HepG2 (cell line): Measurements from ENCODE around the gene C1RL. TPM values are rescaled to one million over a fixed set of nuclear protein-coding genes. Genes with fewer than 3 reads are reported as not detected.

Source experiments
- BORCS8-MEF2B ChIP-seq: sonication (generic); formaldehyde crosslinking; IDR thresholded peaks from 2 replicates; pipeline ENCODE4 v1.8.0; 2022; ENCODE audit warnings: mild to moderate bottlenecking, missing genetic modification reagents
- ETV6 ChIP-seq: sonication (generic); formaldehyde crosslinking; conservative IDR thresholded peaks from 2 replicates; pipeline ENCODE4 v1.4.0; 2020; ENCODE audit warnings: missing genetic modification reagents
- NR2F6 ChIP-seq, 2 experiments: IDR thresholded peaks; 2 replicates each; pipeline ENCODE4 v1.6.1; 2016; ENCODE audit warnings: antibody characterized with exemption in 1 of 2, mild to moderate bottlenecking in 1 of 2
- PPARG ChIP-seq: conservative IDR thresholded peaks from 2 replicates; pipeline ENCODE4 v1.6.1; 2016; ENCODE audit warnings: missing biosample characterization, missing genetic modification reagents
- REL ChIP-seq: sonication (generic); formaldehyde crosslinking; conservative IDR thresholded peaks from 2 replicates; pipeline ENCODE4 v1.8.0; 2022; ENCODE audit warnings: mild to moderate bottlenecking, missing genetic modification reagents, moderate library complexity
- RFXAP ChIP-seq: sonication (generic); formaldehyde crosslinking; IDR thresholded peaks from 2 replicates; pipeline ENCODE4 v1.4.0; 2020; ENCODE audit warnings: missing genetic modification reagents, borderline replicate concordance
- RXRA ChIP-seq: sonication (generic); formaldehyde crosslinking; IDR thresholded peaks from 2 replicates; pipeline ENCODE4 v1.5.1; 2020; ENCODE audit warnings: missing genetic modification reagents
- SIN3B ChIP-seq: fragments of 150-350 bp; IDR thresholded peaks from 2 replicates; pipeline ENCODE4 v1.6.1; 2014; ENCODE audit warnings: low read length
- ZIK1 ChIP-seq: sonication (generic); formaldehyde crosslinking; IDR thresholded peaks from 2 replicates; pipeline ENCODE4 v1.5.0; 2020; ENCODE audit warnings: mild to moderate bottlenecking, low read depth, missing genetic modification reagents, borderline replicate concordance
- ZNF296 ChIP-seq: sonication (generic); formaldehyde crosslinking; conservative IDR thresholded peaks from 2 replicates; pipeline ENCODE4 v1.5.0; 2020; ENCODE audit warnings: mild to moderate bottlenecking, missing genetic modification reagents
- ZNF468 ChIP-seq: sonication (generic); formaldehyde crosslinking; IDR thresholded peaks from 2 replicates; pipeline ENCODE4 v1.8.0; 2022; ENCODE audit warnings: mild to moderate bottlenecking, moderate library complexity, missing genetic modification reagents
- ZNF768 ChIP-seq: sonication (generic); formaldehyde crosslinking; IDR thresholded peaks from 2 replicates; pipeline ENCODE4 v1.4.0; 2020; ENCODE audit warnings: missing genetic modification reagents
- ZNF777 ChIP-seq: sonication (generic); formaldehyde crosslinking; IDR thresholded peaks from 2 replicates; pipeline ENCODE4 v1.4.0; 2020; ENCODE audit warnings: missing genetic modification reagents
- ZNF816 ChIP-seq: sonication (generic); formaldehyde crosslinking; IDR thresholded peaks from 2 replicates; pipeline ENCODE4 v1.8.0; 2022; ENCODE audit warnings: missing genetic modification reagents, mild to moderate bottlenecking, borderline replicate concordance
- polyA plus RNA-seq, 8 experiments: library from polyadenylated mRNA; depleted of rRNA in 3 of 8; stranded (reverse) in 7 of 8; unstranded in 1 of 8; fragments of >200 nt; fragmentation: Illumina TruSeq in 4 of 8; extraction: Trizol in 4 of 8; gene quantifications; 2 replicates each; pipeline versions ENCODE4 v1.2.1 to v1.2.3, GENCODE V29; 2011 to 2016; ENCODE audit warnings: low read depth in 4 of 8, missing spikeins in 1 of 8, mixed read lengths in 1 of 8; ENCODE audit not compliant: insufficient read depth in 1 of 8
- total RNA-seq, 5 experiments: library from RNA; depleted of rRNA; stranded (reverse); fragments of >200 nt; fragmentation: Illumina TruSeq; extraction: Trizol; gene quantifications; 2 replicates each; pipeline ENCODE4 v1.2.3, GENCODE V29; 2016; ENCODE audit warnings: low read depth in 1 of 5
- TF ChIP-seq, protein P1 (sequence below): sonication (generic); formaldehyde crosslinking; conservative IDR thresholded peaks from 2 replicates; pipeline ENCODE4 v1.4.0; 2020; ENCODE audit warnings: missing genetic modification reagents
- TF ChIP-seq, protein P2 (sequence below): IDR thresholded peaks from 2 replicates; pipeline ENCODE4 v1.6.1; 2012; ENCODE audit warnings: inconsistent platforms
- TF ChIP-seq, protein P3 (sequence below): sonication (generic); formaldehyde crosslinking; IDR thresholded peaks from 2 replicates; pipeline ENCODE4 v1.4.0; 2020; ENCODE audit warnings: missing genetic modification reagents
- TF ChIP-seq, protein P4 (sequence below): sonication (generic); formaldehyde crosslinking; IDR thresholded peaks from 2 replicates; pipeline ENCODE4 v1.8.1; 2022; ENCODE audit warnings: mild to moderate bottlenecking, missing genetic modification reagents

Gene C1RL
- total and polyA plus RNA-seq, 2 of the 13 experiments (the other 11 are each of a cell fraction or from before 2014, with no cell fraction given) = 28.9 to 53.1 TPM

DNA sequence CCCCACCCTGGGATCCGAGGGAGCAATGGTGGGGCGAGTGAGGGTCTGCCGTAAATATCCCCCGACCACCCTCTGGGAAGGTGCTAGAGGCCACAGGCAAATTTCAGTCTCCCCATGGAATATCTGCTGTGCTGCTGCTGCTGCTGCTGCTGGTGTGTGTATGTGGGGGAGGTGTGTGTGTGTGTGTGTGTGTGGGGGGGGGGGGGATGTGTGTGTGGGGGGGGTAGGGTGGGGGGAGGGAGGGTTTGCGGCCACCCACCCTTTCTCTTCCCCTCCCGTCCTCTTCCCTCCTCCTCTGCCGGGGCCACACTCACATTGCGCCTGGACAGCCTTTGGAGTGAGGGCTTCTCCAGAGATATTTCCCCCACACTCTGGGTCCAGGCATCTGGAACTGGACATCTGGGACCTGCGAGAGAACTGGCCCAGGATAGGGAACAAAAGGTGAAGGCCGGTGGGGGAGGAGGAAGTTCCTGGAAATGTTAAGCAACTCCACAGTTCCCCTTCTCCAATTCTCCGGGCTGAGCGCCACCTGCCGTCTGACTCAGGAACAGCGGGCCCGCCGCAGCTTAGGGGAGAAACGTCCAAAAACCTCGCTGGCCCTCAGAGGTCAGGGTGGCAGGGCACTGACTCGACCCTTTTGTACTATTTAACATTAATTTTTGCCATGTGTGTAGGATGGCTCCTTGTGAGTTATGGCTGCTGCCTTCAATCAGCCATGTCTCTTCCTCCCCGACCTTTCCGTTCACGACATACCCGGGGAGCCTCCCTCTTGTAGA lies at the start of gene C1RL (continued):
- TF ChIP-seq, protein P1, sequence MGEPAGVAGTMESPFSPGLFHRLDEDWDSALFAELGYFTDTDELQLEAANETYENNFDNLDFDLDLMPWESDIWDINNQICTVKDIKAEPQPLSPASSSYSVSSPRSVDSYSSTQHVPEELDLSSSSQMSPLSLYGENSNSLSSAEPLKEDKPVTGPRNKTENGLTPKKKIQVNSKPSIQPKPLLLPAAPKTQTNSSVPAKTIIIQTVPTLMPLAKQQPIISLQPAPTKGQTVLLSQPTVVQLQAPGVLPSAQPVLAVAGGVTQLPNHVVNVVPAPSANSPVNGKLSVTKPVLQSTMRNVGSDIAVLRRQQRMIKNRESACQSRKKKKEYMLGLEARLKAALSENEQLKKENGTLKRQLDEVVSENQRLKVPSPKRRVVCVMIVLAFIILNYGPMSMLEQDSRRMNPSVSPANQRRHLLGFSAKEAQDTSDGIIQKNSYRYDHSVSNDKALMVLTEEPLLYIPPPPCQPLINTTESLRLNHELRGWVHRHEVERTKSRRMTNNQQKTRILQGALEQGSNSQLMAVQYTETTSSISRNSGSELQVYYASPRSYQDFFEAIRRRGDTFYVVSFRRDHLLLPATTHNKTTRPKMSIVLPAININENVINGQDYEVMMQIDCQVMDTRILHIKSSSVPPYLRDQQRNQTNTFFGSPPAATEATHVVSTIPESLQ (CRISPR knock-in tag) = no peak
- TF ChIP-seq RFXAP (0 out of 2 replicates have a peak, but pooled peaks have one; percentile 32), RXRA (peak; percentile 80), REL (CRISPR knock-in tag) (0 out of 2 replicates have a peak, but pooled peaks have one; percentile 35), NR2F6 (IDR thresholded peaks at IDR 0.05) (peak; percentile 68; the same call in 1 of the 2 replicates), NR2F6 (CRISPR knock-in tag; IDR thresholded peaks at IDR 0.05) (peak; percentile 87), ZNF768 (CRISPR knock-in tag) (no peak), ZNF816 (CRISPR knock-in tag) (no peak), ZNF777 (peak; percentile 22; the same call in 1 of the 2 replicates), ETV6 (CRISPR knock-in tag) (0 out of 2 replicates have a peak, but pooled peaks have one; percentile 73), PPARG (CRISPR knock-in tag) (peak; percentile 71), ZIK1 (CRISPR knock-in tag) (0 out of 2 replicates have a peak, but pooled peaks have one; percentile 46), ZNF296 (CRISPR knock-in tag) (no peak), BORCS8-MEF2B (CRISPR knock-in tag) (peak; percentile 30; the same call in 1 of the 2 replicates), SIN3B (no peak), ZNF468 (CRISPR knock-in tag) (no peak)
- TF ChIP-seq, protein P2, sequence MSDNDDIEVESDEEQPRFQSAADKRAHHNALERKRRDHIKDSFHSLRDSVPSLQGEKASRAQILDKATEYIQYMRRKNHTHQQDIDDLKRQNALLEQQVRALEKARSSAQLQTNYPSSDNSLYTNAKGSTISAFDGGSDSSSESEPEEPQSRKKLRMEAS = peak; percentile 39
- TF ChIP-seq, protein P3, sequence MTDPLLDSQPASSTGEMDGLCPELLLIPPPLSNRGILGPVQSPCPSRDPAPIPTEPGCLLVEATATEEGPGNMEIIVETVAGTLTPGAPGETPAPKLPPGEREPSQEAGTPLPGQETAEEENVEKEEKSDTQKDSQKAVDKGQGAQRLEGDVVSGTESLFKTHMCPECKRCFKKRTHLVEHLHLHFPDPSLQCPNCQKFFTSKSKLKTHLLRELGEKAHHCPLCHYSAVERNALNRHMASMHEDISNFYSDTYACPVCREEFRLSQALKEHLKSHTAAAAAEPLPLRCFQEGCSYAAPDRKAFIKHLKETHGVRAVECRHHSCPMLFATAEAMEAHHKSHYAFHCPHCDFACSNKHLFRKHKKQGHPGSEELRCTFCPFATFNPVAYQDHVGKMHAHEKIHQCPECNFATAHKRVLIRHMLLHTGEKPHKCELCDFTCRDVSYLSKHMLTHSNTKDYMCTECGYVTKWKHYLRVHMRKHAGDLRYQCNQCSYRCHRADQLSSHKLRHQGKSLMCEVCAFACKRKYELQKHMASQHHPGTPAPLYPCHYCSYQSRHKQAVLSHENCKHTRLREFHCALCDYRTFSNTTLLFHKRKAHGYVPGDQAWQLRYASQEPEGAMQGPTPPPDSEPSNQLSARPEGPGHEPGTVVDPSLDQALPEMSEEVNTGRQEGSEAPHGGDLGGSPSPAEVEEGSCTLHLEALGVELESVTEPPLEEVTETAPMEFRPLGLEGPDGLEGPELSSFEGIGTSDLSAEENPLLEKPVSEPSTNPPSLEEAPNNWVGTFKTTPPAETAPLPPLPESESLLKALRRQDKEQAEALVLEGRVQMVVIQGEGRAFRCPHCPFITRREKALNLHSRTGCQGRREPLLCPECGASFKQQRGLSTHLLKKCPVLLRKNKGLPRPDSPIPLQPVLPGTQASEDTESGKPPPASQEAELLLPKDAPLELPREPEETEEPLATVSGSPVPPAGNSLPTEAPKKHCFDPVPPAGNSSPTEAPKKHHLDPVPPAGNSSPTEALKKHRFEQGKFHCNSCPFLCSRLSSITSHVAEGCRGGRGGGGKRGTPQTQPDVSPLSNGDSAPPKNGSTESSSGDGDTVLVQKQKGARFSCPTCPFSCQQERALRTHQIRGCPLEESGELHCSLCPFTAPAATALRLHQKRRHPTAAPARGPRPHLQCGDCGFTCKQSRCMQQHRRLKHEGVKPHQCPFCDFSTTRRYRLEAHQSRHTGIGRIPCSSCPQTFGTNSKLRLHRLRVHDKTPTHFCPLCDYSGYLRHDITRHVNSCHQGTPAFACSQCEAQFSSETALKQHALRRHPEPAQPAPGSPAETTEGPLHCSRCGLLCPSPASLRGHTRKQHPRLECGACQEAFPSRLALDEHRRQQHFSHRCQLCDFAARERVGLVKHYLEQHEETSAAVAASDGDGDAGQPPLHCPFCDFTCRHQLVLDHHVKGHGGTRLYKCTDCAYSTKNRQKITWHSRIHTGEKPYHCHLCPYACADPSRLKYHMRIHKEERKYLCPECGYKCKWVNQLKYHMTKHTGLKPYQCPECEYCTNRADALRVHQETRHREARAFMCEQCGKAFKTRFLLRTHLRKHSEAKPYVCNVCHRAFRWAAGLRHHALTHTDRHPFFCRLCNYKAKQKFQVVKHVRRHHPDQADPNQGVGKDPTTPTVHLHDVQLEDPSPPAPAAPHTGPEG (CRISPR knock-in tag) = 0 out of 2 replicates have a peak, but pooled peaks have one; percentile 18
- TF ChIP-seq, protein P4, sequence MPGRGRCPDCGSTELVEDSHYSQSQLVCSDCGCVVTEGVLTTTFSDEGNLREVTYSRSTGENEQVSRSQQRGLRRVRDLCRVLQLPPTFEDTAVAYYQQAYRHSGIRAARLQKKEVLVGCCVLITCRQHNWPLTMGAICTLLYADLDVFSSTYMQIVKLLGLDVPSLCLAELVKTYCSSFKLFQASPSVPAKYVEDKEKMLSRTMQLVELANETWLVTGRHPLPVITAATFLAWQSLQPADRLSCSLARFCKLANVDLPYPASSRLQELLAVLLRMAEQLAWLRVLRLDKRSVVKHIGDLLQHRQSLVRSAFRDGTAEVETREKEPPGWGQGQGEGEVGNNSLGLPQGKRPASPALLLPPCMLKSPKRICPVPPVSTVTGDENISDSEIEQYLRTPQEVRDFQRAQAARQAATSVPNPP (CRISPR knock-in tag) = no peak
